DOHH2 (cell line): ENCODE data around the gene GIGYF2.

Experiments used
- CTCF ChIP-seq: fragments of 200-600 bp; sonication (generic); IDR thresholded peaks from one replicate; pipeline ENCODE4 v1.5.1; 2014; ENCODE audit warnings: antibody characterized with exemption, mild to moderate bottlenecking, low read depth, low read length; ENCODE audit not compliant: poor library complexity, severe bottlenecking
- EZH2phosphoT487 ChIP-seq: fragments of 200-600 bp; sonication (generic); IDR thresholded peaks from 2 replicates; pipeline ENCODE4 v1.6.1; 2017; ENCODE audit warnings: borderline replicate concordance, mild to moderate bottlenecking, antibody characterized with exemption, low read length, moderate library complexity, mixed read lengths

- TF ChIP-seq CTCF (no peak), EZH2phosphoT487 (no peak)
These were observed 53.1 kb downstream of the GIGYF2 start for GRCh38 chr2:232750135-232750671.
